Ishikawa (cell line): Measurements from ENCODE around the gene NFE2L2.

Experiments
- CEBPB ChIP-seq: IDR thresholded peaks from 2 replicates; pipeline ENCODE4 v1.6.1; 2012
- CREB1 ChIP-seq: IDR thresholded peaks from 2 replicates; pipeline ENCODE4 v1.6.1; 2012; ENCODE audit warnings: low read depth
- EGR1 ChIP-seq: IDR thresholded peaks from 2 replicates; pipeline ENCODE4 v1.6.1; 2012
- EP300 ChIP-seq: IDR thresholded peaks from 2 replicates; pipeline ENCODE4 v1.6.1; 2012; ENCODE audit warnings: borderline replicate concordance
- FOXM1 ChIP-seq: IDR thresholded peaks from 2 replicates; pipeline ENCODE4 v1.6.1; 2012; ENCODE audit warnings: low read depth, borderline replicate concordance
- NFIC ChIP-seq: IDR thresholded peaks from 2 replicates; pipeline ENCODE4 v1.6.1; 2012
- RAD21 ChIP-seq: IDR thresholded peaks from 2 replicates; pipeline ENCODE4 v1.6.1; 2012; ENCODE audit warnings: low read depth
- REST ChIP-seq: IDR thresholded peaks from 2 replicates; pipeline ENCODE4 v1.6.1; 2012; ENCODE audit warnings: low read depth, mild to moderate bottlenecking
- TAF1 ChIP-seq: IDR thresholded peaks from 2 replicates; pipeline ENCODE4 v1.6.1; 2012; ENCODE audit warnings: low read depth, mild to moderate bottlenecking
- TCF12 ChIP-seq: IDR thresholded peaks from 2 replicates; pipeline ENCODE4 v1.6.1; 2012; ENCODE audit warnings: low read depth
- TEAD4 ChIP-seq: IDR thresholded peaks from 2 replicates; pipeline ENCODE4 v1.6.1; 2012
- USF1 ChIP-seq: IDR thresholded peaks from 2 replicates; pipeline ENCODE4 v1.6.1; 2012
- YY1 ChIP-seq: IDR thresholded peaks from 2 replicates; pipeline ENCODE4 v1.6.1; 2012; ENCODE audit warnings: low read depth
- ZBTB7A ChIP-seq: IDR thresholded peaks from 2 replicates; pipeline ENCODE4 v1.6.1; 2012; ENCODE audit warnings: low read depth
- TF ChIP-seq, protein P1 (sequence below): IDR thresholded peaks from 2 replicates; pipeline ENCODE4 v1.6.1; 2012

Gene NFE2L2

DNA sequence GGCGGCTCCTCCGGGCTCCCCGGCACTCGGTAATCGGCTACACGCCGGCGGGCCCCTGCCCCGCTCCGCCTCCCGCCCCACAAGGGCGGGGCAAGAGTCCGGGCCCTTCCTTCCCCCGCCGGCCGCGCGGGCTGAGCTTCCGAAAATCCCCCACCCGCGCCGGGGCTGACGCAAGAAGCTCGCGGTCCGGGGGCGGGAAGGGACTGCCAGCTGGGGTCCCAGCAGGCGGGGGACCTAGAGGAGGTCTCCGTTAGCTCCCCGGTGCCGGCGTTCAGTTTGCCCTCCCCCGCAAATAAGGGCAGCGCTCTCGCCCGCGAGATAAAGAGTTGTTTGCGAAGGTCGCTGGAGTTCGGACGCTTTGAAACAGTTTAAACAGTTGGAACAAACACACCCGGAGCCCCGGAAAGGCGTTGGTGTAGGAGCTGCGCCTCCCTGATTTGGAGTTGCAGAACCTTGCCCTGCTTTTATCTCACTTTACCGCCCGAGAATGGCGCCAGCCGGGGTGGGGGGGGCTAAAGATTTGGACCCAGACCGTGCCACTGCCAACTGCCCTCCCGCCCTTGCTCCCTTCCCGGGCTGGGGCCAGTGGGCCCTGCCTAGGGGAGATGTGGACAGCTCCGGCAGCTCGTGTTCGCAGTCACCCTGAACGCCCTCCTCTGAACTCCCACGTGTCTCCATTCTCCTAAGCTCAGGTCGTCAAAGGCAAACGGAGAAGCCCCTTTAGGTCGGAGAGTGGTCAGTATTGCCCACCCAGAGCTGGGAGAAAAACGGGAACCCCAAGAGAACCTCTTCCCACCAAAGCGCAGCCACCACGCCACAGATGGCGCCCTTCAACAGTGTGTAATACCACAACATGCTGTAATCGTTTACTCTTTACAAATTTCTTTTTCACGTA, at the start of gene NFE2L2:
NFE2L2 (minus strand) TSS at position 35 of the 895 bp plus-strand sequence. CDS start 151 bp downstream, outside the sequence.
- TF ChIP-seq, protein P1, sequence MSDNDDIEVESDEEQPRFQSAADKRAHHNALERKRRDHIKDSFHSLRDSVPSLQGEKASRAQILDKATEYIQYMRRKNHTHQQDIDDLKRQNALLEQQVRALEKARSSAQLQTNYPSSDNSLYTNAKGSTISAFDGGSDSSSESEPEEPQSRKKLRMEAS, result peak; percentile 61
- peak; percentile 85 for TF ChIP-seq ZBTB7A
- TF ChIP-seq TEAD4, result no peak
- TF ChIP-seq USF1, result no peak
- TF ChIP-seq EP300, result 0 out of 2 replicates have a peak, but pooled peaks have one; percentile 3
- peak; percentile 31; the same call in 1 of the 2 replicates for TF ChIP-seq RAD21
- peak; percentile 68; the same call in 1 of the 2 replicates for TF ChIP-seq TCF12
- TF ChIP-seq YY1, result peak; percentile 15; the same call in 1 of the 2 replicates
- peak; percentile 48 for TF ChIP-seq TAF1
- TF ChIP-seq CREB1, result no peak
- TF ChIP-seq NFIC, result no peak; the same call in 1 of the 2 replicates
- TF ChIP-seq CEBPB, result peak; percentile 71; the same call in 1 of the 2 replicates
- TF ChIP-seq FOXM1, result no peak
- peak; percentile 61 for TF ChIP-seq REST
- peak; percentile 92 for TF ChIP-seq EGR1

DNA sequence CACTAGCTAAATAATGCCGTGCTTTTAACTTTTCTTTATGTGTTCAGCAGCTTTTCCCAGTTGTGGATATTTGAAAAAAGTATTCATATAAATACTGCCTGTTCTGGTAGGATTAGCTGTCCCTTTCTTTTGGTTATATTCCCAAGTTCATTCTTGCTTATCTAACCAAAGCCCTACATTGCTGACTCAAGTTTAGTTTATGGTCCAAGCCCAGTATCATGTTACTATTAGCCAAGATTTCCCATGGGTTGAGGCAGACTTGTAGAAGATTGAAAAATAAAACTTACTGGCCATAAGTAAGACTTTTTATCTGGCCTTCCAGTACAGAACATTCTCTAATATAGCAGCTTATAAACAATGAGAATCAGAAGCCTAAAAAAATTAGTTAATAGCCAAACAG, 49.7 kb upstream of the NFE2L2 start:
- TF ChIP-seq EGR1 (no peak), CREB1 (no peak), NFIC (no peak), RAD21 (no peak)

- no peak for TF ChIP-seq REST
- TF ChIP-seq NFIC, result no peak
- TF ChIP-seq FOXM1, result no peak
- TF ChIP-seq, protein P1, result no peak
- no peak for TF ChIP-seq RAD21
- TF ChIP-seq TEAD4, result no peak
- TF ChIP-seq YY1, result no peak
Observed at GRCh38 chr2:177313162-177313781, 48.7 kb upstream of the NFE2L2 start.

GRCh38 chr2:177312562-177312961, 48.0 kb upstream of the NFE2L2 start:
- TF ChIP-seq REST, result no peak

- TF ChIP-seq TCF12, result no peak
- no peak for TF ChIP-seq CREB1
- TF ChIP-seq EP300, result no peak
Observed at GRCh38 chr2:177306550-177306949, 42.0 kb upstream of the NFE2L2 start.
